HL-60 (cell line): Measurements from ENCODE around the gene RGCC.

Source experiments
- DNase-seq, 2 experiments: peaks; one replicate each; pipeline ENCODE4 v3.0.0-alpha.2; 2010 to 2020; ENCODE audit warnings: low read depth in 1 of 2, low spot score in 1 of 2
- H3K27ac ChIP-seq: fragments of 250-450 bp; sonication (Bioruptor Pico); replicated peaks from 2 replicates; pipeline ENCODE4 v1.5.1; 2020; ENCODE audit warnings: mild to moderate bottlenecking, moderate library complexity
- H3K27me3 ChIP-seq: fragments of 250-450 bp; sonication (Bioruptor Pico); 2 replicates; pipeline ENCODE4 v1.5.1; 2021; ENCODE audit warnings: mild to moderate bottlenecking, moderate library complexity; ENCODE audit not compliant: insufficient read depth, poor library complexity, severe bottlenecking
- H3K4me3 ChIP-seq: replicated peaks from 2 replicates; pipeline ENCODE4 v1.5.1; 2011; ENCODE audit warnings: mild to moderate bottlenecking, control low read depth, low read length; ENCODE audit not compliant: insufficient read depth
- CTCF ChIP-seq: IDR thresholded peaks from one replicate; pipeline ENCODE4 v1.5.1; 2011; ENCODE audit warnings: low read length, control low read depth, inconsistent platforms; ENCODE audit not compliant: insufficient read depth
- GABPA ChIP-seq: IDR thresholded peaks from 2 replicates; pipeline ENCODE4 v1.6.1; 2012; ENCODE audit warnings: low read depth
- POLR2AphosphoS5 ChIP-seq: IDR thresholded peaks from 2 replicates; pipeline ENCODE4 v1.6.1; 2012; ENCODE audit warnings: low read depth
- SPI1 ChIP-seq: IDR thresholded peaks from 2 replicates; pipeline ENCODE4 v1.6.1; 2012; ENCODE audit warnings: low read depth, mild to moderate bottlenecking, borderline replicate concordance
- TF ChIP-seq, protein P1 (sequence below): IDR thresholded peaks from 2 replicates; pipeline ENCODE4 v1.6.1; 2012; ENCODE audit warnings: low read depth; ENCODE audit not compliant: insufficient replicate concordance

RGCC gene

GRCh38 chr13:41465898-41466320 is 8.6 kb downstream of the RGCC start:
- no peak for DNase-seq
- TF ChIP-seq SPI1 (no peak), CTCF (no peak), GABPA (no peak), POLR2AphosphoS5 (no peak)
- TF ChIP-seq, protein P1, sequence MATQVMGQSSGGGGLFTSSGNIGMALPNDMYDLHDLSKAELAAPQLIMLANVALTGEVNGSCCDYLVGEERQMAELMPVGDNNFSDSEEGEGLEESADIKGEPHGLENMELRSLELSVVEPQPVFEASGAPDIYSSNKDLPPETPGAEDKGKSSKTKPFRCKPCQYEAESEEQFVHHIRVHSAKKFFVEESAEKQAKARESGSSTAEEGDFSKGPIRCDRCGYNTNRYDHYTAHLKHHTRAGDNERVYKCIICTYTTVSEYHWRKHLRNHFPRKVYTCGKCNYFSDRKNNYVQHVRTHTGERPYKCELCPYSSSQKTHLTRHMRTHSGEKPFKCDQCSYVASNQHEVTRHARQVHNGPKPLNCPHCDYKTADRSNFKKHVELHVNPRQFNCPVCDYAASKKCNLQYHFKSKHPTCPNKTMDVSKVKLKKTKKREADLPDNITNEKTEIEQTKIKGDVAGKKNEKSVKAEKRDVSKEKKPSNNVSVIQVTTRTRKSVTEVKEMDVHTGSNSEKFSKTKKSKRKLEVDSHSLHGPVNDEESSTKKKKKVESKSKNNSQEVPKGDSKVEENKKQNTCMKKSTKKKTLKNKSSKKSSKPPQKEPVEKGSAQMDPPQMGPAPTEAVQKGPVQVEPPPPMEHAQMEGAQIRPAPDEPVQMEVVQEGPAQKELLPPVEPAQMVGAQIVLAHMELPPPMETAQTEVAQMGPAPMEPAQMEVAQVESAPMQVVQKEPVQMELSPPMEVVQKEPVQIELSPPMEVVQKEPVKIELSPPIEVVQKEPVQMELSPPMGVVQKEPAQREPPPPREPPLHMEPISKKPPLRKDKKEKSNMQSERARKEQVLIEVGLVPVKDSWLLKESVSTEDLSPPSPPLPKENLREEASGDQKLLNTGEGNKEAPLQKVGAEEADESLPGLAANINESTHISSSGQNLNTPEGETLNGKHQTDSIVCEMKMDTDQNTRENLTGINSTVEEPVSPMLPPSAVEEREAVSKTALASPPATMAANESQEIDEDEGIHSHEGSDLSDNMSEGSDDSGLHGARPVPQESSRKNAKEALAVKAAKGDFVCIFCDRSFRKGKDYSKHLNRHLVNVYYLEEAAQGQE: no peak
- H3K27me3 ChIP-seq: no peaks in the 10 kb centered on the region
- H3K27ac ChIP-seq: peak overlapping the region; percentile 64
- H3K4me3 ChIP-seq: no peak overlapping the region

DNA sequence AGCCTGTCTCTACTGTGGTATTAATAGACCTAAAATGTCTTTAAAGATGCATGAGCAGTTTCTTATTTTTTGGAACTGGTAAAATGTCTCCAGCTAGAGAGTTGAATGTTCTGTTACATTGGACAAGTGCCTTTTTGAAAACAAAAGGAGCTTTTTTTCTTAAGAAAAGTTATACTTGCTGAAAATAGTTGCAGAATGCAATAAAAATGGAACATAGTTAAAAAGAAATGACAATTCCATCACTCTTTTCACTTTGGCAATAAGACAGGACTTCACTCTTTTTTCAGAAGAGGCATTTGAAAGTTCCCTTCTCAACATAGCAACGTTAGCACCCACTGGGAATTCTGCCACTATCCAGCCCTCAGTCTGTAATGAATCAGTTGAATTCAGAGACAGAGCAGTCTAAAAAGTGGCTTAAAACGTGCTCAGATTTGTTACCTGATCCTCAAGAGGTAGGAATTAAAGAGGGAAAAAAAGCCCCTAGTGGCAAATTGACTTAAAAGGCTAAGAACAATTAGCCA is 10.1 kb downstream of the RGCC start:
- TF ChIP-seq, protein P1: no peak
- TF ChIP-seq SPI1 (no peak), GABPA (no peak), CTCF (no peak), POLR2AphosphoS5 (no peak)
- DNase-seq: no peak
- H3K4me3 ChIP-seq: no peak overlapping the region
- no peaks in the 10 kb centered on the region for H3K27me3 ChIP-seq
- no peak overlapping the region for H3K27ac ChIP-seq

DNA sequence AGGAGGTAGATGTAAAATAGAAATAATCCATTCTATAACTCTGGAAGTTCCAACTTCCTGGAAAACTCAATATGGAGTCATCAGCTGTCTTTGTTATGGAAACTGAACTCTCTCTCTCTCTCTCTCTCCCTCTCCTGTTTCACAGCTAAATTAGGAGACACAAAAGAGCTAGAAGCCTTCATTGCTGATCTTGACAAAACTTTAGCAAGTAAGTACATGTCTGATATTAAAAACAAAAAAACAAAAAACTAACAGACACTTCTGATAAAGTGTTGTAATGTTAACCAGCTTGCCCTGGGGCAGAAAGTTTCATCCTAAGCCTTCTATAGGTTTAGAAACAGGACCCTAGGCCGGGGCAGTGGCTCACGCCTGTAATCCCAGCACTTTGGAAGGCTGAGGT is 11.3 kb downstream of the RGCC start:
- DNase-seq: no peak
- no peak overlapping the region for H3K27ac ChIP-seq
- no peaks in the 10 kb centered on the region for H3K27me3 ChIP-seq
- TF ChIP-seq, protein P1: no peak
- no peak for TF ChIP-seq GABPA
- no peak for TF ChIP-seq POLR2AphosphoS5
- TF ChIP-seq CTCF: no peak
- no peak for TF ChIP-seq SPI1
- no peak overlapping the region for H3K4me3 ChIP-seq
